Bone marrow (tissue), 2 donors: ENCODE measurements around the gene HSF4.
"Not testable (repeated sequence)": the region's sequence is repeated elsewhere in the genome, so short reads cannot be mapped to it uniquely, and the experiment has no call there.

ENCODE experiments used
- DNase-seq, 2 donors: peaks; one replicate each; lab custom pipeline; 2025; lab: John Stamatoyannopoulos, UW

The HSF4 gene, protein sequence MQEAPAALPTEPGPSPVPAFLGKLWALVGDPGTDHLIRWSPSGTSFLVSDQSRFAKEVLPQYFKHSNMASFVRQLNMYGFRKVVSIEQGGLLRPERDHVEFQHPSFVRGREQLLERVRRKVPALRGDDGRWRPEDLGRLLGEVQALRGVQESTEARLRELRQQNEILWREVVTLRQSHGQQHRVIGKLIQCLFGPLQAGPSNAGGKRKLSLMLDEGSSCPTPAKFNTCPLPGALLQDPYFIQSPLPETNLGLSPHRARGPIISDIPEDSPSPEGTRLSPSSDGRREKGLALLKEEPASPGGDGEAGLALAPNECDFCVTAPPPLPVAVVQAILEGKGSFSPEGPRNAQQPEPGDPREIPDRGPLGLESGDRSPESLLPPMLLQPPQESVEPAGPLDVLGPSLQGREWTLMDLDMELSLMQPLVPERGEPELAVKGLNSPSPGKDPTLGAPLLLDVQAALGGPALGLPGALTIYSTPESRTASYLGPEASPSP

DNA sequence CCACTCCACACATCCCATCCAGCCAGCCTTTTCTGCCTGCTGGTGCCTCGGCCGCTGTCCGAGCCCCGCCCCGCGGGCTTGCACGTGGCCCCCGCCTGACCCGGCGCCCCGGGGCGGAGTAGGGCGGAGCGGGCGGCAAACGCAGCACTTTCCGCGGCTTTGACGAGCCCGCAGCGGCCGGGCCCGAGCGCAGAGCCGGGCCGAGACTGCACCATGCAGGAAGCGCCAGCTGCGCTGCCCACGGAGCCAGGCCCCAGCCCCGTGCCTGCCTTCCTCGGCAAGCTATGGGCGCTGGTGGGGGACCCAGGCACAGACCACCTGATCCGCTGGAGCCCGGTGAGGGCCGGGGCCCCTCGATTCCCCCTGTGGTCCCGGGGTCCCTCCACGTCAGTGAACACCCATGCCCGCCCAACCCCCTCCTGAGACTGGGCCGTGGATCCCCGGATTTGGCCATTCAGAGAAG lies at the start of gene HSF4:
HSF4 (plus strand) TSS at position 147 of the 463 bp plus-strand sequence; CDS start at position 214, 67 bp downstream.
- no peak for DNase-seq

DNA sequence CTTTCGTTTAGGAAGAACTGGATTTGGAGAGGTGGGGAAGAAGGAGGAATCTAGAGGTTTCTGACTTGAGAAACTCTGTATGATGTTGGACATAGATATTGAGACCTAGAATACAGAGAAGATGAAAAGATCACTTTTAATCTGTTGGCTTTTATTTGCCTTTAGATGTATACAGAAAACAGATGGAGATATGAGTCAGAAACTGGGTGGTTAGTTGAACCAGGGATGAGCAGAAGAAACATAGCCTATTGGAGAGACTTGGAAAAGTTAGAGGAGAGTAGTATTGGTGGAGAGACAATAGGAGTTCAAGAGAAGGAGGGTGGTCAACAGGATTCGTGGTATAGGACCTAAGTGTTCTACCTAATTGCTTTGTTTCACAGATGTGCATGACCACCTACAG lies 49.8 kb upstream of the HSF4 start:
- no peak for DNase-seq

DNA sequence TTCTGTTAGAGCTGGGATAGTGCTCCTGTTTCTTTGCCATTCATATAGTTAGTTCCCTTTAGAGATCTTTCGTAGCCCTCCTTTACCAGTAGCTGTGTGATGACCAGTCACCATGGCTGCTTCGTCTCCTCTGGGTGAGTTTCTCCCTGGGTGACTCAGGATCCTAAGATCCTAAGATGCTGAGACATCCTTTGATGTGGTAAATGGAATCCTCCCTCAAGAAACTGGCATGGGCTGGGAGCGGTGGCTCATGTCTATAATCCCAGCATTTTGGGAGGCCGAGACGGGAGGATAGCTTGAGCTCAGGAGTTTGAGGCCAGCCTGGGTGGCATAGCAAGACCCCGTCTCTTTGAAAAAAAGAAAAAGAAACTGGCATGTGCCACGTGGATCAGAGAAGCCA lies 48.9 kb upstream of the HSF4 start:
- no peak for DNase-seq

DNA sequence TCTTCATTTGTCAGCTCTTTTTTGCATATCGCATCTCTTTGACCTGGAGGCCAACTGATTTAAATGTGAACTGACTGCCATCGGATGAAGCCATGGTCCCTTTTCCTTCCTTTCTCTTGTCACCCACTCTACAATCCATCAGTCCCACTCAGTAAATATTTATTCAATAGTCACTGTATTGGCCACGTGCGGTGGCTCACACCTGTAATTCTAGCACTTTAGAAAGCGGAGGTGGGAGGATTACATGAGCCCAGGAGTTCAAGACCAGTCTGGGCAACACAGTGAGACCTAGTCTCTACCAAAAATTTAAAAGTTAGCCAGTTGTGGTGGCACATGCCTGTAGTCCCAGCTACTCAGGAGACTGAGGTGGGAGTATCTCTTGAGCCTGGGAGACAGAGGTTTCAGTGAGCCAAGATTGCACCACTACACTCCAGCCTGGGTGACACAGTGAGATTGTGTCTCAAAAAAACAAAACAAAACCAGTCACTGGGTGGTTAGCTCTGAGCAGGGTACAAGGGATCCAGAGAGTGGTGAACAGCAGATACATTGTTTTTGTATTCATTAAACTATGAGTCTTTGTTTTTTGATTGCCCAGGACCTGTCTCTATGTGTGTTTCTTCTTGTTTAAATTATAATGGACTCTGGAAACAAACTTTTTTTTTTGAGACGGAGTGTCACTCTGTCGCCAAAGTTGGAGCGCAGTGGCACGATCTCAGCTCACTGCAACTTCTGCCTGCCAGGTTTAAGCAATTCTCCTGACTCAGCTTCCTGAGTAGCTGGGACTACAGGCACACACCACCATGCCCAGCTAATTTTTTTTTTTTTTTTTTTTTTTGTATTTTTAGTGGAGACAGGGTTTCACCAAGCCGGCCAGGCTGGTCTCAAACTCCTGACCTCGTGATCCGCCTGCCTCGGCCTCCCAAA lies 47.9 kb upstream of the HSF4 start:
- DNase-seq: peak in 1 of 2 donors; percentile 34

DNA sequence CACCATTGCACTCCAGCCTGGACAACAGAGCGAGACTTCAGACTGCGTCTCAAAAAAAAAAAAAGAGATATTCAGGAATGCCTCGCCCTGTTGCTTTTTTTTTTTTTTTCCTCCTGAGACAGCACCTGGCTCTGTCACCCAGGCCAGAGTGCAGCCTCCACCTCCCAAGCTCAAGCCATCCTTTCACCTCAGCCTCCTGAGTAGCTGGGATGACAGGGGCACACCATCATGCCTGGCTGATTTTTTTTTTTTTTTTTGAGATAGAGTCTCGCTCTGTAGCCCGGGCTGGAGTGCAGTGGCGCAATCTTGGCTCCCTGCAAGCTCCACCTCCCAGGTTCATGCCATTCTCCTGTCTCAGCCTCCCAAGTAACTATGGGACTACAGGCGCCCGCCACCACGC lies 46.8 kb upstream of the HSF4 start:
- no peak for DNase-seq

DNA sequence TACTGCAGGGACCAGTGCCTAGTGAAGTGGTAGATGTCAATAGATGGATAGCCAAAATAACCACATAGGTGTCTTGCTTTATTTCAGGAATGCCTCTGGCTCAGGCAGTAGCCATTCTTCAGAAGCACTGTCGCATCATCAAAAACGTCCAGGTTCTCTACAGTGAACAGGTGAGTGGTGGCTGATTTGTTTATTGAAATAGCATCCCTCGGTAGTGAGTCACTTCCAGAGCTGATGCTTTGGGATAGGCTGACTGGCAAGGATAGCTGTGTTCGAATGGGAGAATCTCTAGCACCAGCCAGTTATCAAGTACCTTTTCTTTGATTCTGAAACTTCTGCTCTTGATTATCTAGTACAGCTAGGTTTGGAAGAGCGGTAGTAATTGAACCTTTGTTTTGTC lies 44.5 kb upstream of the HSF4 start:
- DNase-seq: no peak

DNA sequence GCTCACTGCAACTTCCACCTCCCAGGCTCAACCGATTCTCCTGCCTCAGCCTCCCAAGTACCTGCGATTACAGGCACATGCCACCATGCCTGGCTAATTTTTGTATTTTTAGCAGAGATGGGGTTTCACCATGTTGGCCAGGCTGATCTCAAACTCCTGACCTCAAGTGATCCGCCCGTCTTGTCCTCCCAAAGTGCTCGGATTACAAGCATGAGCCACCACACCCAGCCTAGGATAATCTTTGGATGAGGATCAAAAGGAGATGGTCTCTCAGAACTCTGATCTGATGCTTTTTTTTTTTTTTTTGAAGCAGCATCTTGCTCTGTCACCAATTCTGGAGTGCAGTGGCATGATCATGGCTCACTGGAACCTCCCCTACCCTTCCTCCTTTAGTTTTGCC lies 41.7 kb upstream of the HSF4 start:
- not testable (repeated sequence) for DNase-seq

DNA sequence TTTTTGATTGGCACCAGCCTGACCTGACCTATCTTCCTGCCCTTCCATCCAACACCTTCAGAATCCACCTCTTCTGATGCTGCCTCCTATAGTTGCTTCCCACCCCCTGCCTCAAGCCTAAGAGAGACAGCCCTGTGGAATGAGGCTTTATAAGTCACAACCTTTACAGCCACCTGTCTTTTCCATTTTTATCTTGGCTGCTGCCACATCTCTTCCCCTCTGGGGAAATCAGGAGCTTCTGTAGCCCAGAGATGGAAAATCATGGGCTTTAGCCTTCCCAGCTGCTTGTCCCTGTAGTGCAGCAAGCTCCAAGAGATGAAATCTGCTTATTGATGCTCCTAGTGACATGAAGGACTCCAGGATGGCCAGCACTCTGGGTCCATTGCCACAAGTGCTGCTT lies 36.1 kb upstream of the HSF4 start:
- no peak for DNase-seq

DNA sequence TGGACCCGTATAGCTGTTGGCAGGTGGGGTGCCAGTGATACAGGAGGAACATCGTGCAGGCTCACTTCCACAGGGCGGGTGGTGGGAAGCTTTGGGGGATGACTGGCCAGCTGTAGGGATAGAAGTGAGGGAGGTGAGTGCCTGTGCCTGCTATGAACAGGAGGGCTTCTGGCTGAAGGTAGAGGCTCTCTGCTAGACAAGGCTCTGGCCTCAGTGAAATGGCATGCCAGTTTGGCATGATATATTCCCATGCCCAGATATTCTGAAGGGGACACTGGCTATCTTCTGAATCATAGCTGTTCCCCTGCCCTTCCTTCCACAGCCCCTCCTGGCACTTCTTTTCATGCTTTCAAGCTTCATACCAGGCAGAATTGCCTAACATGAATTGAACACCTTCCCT lies 35.7 kb upstream of the HSF4 start:
- no peak for DNase-seq

DNA sequence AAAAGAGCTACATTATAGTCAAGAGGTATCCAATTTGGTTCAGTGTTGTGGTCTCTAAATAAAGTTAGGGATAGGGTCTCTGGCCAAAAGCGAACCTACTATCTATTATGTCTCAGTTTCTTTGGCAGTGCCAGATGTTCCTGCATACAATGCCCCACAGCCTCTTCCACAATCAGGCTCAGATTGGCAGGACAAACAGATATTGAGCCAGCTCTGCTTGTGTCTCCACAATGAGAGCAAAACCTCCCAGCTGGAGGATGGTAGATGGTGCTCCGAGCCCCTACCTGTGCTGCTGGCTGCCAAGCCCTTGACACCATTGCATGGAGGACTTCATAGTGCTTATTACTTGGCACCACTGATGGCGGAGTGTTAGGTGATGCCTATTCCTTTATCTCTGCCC lies 35.1 kb upstream of the HSF4 start:
- no peak for DNase-seq

DNA sequence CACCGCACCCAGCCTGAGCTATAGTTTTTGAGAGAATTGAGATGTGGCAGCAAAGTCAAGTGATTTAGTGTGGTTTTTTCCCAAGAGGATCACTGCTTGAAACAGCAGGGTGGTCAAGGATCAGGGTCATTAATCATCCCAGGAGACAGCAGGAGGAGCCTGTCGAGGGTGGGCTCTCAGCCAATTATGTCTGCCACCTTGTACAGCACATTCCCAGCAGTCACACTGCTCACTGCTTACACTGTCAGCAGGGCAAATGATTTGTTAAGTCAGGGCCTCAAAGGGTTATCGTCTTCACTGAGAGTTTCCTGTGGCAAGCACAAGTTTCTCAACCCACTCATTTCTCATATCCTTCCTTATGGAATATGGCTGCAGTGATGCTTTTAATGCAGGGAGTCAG lies 26.9 kb upstream of the HSF4 start:
- DNase-seq: no peak

DNA sequence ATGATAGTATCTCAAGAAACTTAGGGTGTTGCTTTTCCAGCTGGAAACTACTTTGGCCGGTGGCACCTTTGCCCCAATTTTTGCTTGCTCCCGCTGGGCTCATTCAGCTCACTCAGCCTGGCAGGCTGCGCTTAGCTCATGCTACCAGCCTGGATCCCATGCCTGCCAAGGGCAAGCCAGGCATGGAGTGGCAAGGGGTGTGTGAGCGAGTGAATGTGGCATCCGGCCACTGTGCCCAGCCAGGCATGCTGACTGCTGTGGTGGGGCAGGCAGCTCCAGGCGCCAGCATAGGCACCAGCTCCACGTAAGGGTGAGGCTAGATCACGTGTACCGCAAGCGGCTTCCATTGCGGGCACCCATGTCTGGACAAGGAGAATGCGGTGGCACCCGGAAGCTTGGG lies 23.2 kb upstream of the HSF4 start:
- no peak for DNase-seq

DNA sequence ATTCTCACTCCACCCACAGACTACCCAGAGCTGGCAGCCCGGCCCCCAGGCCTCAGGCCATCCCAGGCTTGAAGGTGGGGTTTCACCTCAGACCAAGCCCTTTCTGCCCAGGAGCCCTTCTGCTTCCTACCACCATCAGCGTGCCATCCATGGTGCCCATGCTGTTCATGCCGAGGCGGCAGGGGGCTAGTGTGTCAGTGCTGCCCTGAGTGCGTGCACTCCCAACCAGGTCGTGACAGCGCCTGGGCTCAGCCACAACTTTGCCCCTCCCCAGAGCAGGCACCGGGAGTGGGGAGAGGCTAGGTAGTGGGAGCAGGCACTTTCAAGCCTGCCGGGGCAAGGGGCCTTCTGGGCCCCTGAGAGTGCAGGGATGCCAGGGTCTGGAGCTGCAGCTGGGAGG lies 22.2 kb upstream of the HSF4 start:
- DNase-seq: no peak

DNA sequence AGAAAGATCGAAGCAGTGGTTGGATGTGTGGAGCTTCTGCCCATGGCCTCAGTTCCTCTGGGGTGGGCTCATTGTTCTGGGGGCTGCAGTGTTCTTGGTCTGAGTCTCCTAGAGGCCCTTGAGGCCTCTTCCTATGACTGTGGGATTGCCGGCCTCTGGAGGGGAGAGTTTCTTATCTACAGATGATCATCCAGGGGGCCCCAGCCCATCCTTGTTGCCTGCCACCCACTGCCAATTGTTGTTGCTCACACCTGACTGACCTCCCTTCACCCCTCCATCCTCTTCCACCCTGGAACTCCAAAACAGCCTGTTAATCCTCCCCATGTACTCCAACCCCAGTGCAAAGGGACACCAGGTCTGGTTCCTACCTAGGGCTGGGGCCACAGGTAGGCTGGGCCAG lies 19.6 kb upstream of the HSF4 start:
- DNase-seq: no peak

DNA sequence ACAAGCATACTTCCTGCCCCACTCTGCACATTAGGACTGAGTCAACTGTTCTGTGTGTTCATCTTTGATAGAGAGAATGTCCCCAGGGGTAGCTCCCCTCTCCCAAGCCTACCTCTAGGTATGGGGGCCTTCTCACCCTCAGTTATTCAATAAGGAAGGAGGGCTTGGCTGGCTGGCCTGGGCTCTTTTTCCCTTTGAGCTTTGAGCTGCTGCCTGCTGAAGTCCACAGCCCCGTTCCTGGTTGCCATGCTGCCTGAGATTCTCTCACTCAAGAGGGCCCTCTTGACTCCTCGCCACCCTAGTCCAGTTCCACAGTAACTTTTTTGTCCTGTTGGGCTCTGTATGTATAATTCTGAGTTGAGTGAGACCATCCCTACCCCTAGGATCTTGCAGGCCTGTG lies 18.8 kb upstream of the HSF4 start:
- no peak for DNase-seq

DNA sequence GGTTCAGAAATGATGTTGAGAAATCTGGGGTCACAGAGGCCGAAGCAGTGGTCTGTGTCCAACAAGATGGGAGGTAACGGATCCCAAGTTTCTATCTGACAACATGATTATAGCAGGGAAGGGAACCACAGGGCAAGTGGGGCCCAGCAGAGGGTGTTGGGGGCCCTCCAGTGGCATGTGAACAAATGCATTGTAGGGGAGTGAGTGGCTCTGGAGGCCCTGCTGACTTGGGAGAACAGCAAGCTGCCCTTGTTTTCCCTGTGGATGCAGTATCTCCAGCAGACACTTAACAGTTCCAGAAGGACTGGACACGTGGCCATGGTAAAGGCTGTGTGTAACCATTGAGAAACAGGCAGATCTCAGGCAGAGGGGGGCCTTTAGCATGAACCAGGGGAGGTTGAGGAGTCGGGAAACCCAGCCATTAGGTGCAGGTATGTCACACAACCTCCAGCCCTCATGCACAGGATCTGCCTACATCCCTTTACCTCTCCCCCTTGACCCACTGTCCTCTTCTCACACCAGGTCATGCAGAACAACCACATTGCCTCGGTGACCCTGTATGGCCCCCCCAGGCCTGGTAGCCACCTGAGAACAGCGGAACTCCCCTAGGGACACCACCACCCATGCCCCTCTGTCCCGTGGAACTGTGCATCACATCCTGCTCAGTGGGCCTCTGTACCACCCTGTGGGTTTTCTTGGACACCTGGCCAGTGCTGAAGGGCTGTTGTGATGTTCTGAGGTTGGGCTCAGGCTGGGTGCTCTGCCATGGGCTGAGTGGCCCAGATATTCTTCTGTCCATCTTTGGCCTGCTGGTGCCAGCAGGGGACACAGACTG lies 17.8 kb upstream of the HSF4 start:
- no peak for DNase-seq

DNA sequence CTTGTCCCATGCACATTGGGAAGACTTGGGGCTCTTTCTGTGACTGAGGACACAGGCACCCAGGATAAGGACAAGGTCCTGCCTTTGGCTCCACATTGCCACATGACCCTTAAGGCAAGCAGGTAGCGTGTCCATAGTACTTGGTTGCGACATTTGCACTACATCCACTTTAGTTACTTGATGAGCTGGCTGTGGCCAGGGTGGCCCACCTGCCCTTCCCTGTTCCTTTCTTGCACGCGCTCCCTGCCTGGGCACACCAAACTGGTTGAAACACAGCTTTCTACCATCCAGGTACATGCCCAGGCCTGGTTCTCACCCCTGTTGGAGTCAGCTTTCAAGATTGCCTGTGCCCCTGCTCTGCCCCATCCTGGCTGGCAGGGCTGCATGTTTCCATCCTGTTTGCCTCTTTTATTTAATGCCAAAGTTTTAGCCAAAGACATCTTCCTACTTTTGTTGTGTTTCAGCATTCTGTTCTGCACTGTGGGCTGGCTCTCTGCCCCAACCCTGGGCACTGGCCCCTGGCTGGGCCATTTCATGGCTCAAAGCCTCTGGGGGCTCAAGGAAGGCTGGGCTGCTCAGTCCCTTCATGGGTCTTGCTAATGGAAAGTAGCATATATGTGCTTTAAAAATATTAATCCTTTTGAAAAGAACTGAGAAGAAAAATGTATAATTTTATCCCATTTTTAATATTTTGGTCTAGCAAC lies 17.0 kb upstream of the HSF4 start:
- DNase-seq: no peak

DNA sequence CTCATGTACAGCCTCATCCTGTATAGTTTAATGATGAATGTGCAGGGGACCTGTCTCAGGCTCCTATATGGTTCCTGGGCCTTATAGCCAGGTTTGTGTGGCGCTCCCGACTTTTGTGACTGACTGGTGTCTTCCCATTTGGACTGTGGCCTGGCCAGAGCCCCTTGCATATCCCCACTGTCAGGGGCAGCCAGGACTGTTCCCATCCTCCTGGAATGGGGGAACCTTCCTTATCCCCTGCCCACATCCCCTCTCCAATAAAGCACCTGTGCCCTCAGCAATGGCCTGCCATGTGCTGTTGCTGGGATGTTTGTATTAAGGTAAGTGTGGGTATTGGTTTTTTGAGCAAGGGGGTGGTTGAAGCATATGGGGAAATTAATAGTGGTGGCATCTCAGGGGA lies 16.3 kb upstream of the HSF4 start:
- DNase-seq: no peak

DNA sequence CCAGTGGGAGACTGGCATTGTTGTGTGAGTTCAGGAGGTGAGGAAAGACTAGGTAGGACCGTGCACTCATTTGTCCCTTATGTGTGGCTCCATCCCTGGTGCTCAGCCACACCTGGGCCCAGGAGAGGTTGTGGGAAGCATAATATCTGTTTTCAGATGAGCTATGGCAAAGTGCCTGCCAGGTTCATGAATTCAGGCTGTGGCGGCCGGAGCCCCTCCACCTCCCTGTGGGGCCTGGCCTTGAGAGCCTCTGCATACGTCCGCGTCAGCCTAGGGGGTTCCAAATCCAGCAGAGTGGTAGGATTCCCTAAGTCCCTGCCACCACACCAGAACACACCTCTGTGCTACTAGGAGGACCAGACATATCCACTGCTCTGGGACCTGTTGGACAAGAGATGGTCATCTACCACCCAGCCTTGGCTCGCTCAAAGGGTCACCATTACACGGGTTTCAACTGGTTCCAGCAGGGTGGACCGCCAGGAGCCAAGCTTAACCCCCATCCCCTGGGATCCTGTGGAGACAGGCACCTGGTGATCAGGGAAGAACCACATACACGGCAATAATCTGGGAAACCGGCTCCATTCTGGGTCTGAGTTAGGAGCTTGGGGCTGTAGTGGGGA lies 15.8 kb upstream of the HSF4 start:
- no peak for DNase-seq

DNA sequence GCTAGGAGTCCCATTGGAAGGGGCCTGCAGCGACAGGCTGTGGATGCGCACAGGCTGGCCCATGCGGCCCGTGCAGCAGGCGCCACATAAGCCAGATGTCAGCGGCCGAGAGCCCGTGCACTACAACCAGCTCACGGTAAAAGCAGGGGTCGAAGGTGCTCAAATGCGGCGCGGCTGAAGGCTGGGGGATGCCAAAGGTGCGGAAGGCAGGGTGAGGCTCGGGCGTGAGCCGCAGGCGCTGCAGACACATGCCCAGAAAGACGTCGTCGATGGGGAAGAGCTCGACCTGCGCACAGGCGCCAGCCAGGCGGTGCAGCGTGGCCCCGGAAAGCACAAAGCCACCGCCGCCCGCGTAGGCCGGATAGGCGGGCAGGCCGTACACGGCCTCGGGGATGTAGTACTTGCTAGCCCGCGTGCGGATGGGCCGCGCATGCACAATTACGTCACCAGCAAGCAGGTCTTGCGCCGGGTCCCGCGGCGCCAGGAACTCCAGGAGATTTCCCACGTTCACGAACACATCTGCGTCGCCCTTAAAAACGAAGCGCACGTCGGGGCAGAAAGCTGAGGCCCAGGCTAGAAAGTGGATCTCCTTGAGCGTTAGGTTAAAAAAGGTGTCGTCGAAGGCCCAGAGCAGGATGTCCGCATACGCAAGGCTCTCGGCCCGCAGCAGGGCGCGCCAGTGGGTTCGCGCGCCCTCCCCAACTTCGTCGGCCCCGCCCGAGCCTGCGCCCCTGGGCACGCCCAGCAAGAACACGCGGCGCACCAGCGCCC lies 15.1 kb upstream of the HSF4 start:
- DNase-seq: no peak
